Mucosa of descending colon (tissue), 3 donors: ENCODE results near the gene CNGA3. TPM values are rescaled to one million over a fixed set of nuclear protein-coding genes. Genes with fewer than 3 reads are reported as not detected.

Experiments
- ATAC-seq: fragments of 200-7000 bp; cut with Tn5 transposase; one replicate; pipeline ENCODE4 v1.9.1; 2020; ENCODE audit warnings: mild to moderate bottlenecking, moderate library complexity
- DNase-seq, 3 donors: peaks; one replicate each; pipeline ENCODE4 v3.0.0-alpha.2; 2020
- H3K36me3 ChIP-seq: fragments of 200-600 bp; one replicate; pipeline ENCODE4 v1.8.0; 2021; ENCODE audit warnings: low read depth, mild to moderate bottlenecking
- H3K4me1 ChIP-seq: fragments of 200-600 bp; one replicate; pipeline ENCODE4 v1.8.0; 2021; ENCODE audit warnings: low read depth, mild to moderate bottlenecking
- H3K4me3 ChIP-seq: fragments of 200-600 bp; one replicate; pipeline ENCODE4 v1.8.0; 2021; ENCODE audit warnings: mild to moderate bottlenecking
- H3K9me3 ChIP-seq: fragments of 200-600 bp; one replicate; pipeline ENCODE4 v1.8.0; 2021; ENCODE audit warnings: mild to moderate bottlenecking
- CTCF ChIP-seq: fragments of 200-600 bp; IDR thresholded peaks from one replicate; pipeline ENCODE4 v1.8.0; 2022; ENCODE audit warnings: antibody characterized with exemption, mild to moderate bottlenecking
- intact Hi-C, 2 donors: fragments of 100-400 bp; cut with DNase I in 1 of 2; cut with micrococcal nuclease in 1 of 2; formaldehyde crosslinking; loops; one replicate each; pipeline versions ENCODE4 v1.11.0 to v1.11.1; 2022; cut with DNase I, micrococcal nuclease
- long read RNA-seq, 2 donors: library from polyadenylated mRNA; unstranded; transcript quantifications; one replicate each; pipeline ENCODE4 v2.0.0, GENCODE V29; 2019 to 2021
- total RNA-seq, 3 donors: library from RNA; stranded (reverse); fragmentation: NEBNext Ultra II Directional in 2 of 3; extraction: Animal tissue kit (Norgen Biotek cat#: 25700) in 2 of 3; gene quantifications; one replicate each; pipeline versions ENCODE4 v1.2.1 to v1.2.4, GENCODE V29; 2021 to 2023
- donor health status: DM: no; HTN: no; CAD: no; lungs with moderate emphysema.
- donor health status: DM: no; HTN: no; CAD: no.
- donor health status: DM: no; HTN: yes; CAD: no.

CNGA3 gene
- total RNA-seq, result 1 to 10 TPM in 1 of 3 donors, under 1 TPM in 2; 0.20 to 3.4 (median 0.63) TPM
- long read RNA-seq, donor 1, partial matches to known transcripts, result 0 of 1 reads
- long read RNA-seq, donor 1, other reads (novel, unspliced or antisense), result 0 of 1 reads
- long read RNA-seq, donor 2, result 0 reads

- H3K4me3 ChIP-seq, result no peak within 1 kb of the TSS
- peaks cover 10% of the 10 kb centered on the region for H3K4me1 ChIP-seq
- DNase-seq (peak in 2 of 3 donors; percentile 37 to 46), ATAC-seq (peak; percentile 49)
- no peak for TF ChIP-seq CTCF
- intact Hi-C loops, result no loop called here
- H3K36me3 ChIP-seq, result no peaks in the 10 kb centered on the region
- H3K9me3 ChIP-seq, result no peaks in the 10 kb centered on the region
These were observed at the start of gene CNGA3 for GRCh38 chr2:98346311-98347236. TSS of gene CNGA3 (plus strand) at chr2:98346456. CDS start at chr2:98369976, 23,520 bp downstream.

- no peaks in the 10 kb centered on the region for H3K9me3 ChIP-seq
- no peaks in the 10 kb centered on the region for H3K36me3 ChIP-seq
- DNase-seq (no peak), ATAC-seq (peak; percentile 44)
- intact Hi-C loops, result no loop called here
- no peak for TF ChIP-seq CTCF
- no peak overlapping the region for H3K4me3 ChIP-seq
- H3K4me1 ChIP-seq, result peaks cover 23% of the 10 kb centered on the region
These were observed 48.2 kb upstream of the CNGA3 start for GRCh38 chr2:98297817-98298682.

GRCh38 chr2:98298683-98299164 is 47.5 kb upstream of the CNGA3 start:
- TF ChIP-seq CTCF, result no peak
- no peaks in the 10 kb centered on the region for H3K9me3 ChIP-seq
- ATAC-seq, result peak; percentile 67
- H3K36me3 ChIP-seq, result no peaks in the 10 kb centered on the region
- intact Hi-C loops, result no loop called here
- no peak overlapping the region for H3K4me3 ChIP-seq
- peaks cover 23% of the 10 kb centered on the region for H3K4me1 ChIP-seq
- peak; percentile 45 to 60 (median 60) for DNase-seq

- no peak for TF ChIP-seq CTCF
- peaks cover 23% of the 10 kb centered on the region for H3K4me1 ChIP-seq
- peak; percentile 87 for ATAC-seq
- no peaks in the 10 kb centered on the region for H3K36me3 ChIP-seq
- intact Hi-C loops, result no loop called here
- DNase-seq, result peak in 1 of 3 donors; percentile 66
- H3K4me3 ChIP-seq, result no peak overlapping the region
- H3K9me3 ChIP-seq, result no peaks in the 10 kb centered on the region
These were observed 46.9 kb upstream of the CNGA3 start for GRCh38 chr2:98299211-98299905.
